ENCODE measurements around the gene LSS. TPM values are rescaled to one million over a fixed set of nuclear protein-coding genes. Genes with fewer than 3 reads are reported as not detected.
"Not testable (repeated sequence)": the region's sequence is repeated elsewhere in the genome, so short reads cannot be mapped to it uniquely, and the experiment has no call there.

The LSS gene
- total and polyA plus RNA-seq, 2 donors (not counting 3 experiments of a cell fraction or from before 2014, with no cell fraction given) = 120 to 141 TPM

DNA sequence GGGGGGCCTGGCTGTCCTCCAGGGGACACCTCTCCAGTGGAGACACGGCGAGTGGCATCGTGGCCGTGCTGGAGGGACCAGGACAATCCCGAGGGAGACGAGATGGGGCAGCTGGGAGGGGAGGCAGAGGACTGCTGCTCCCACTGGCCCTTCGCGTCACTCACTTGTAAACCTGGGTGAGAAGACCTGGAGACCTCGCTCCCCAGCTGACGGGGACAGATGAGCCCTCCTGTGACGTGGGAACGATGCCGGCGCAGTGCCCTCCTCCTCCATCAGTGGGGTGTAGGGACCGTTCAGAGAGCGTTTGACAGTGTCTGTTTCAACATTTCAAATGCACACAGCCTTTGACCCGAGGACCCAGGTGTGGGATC lies 48.9 kb downstream of the LSS start:
- H3K9me1 ChIP-seq (replicated peaks; ENCODE audit: control insufficient read depth, extremely low read depth, insufficient read depth, low read length) = no peaks in the 10 kb centered on the region
- no peak overlapping the region for H3K4me2 ChIP-seq (ENCODE audit: insufficient read depth, low read length)
- TF ChIP-seq, protein P1, sequence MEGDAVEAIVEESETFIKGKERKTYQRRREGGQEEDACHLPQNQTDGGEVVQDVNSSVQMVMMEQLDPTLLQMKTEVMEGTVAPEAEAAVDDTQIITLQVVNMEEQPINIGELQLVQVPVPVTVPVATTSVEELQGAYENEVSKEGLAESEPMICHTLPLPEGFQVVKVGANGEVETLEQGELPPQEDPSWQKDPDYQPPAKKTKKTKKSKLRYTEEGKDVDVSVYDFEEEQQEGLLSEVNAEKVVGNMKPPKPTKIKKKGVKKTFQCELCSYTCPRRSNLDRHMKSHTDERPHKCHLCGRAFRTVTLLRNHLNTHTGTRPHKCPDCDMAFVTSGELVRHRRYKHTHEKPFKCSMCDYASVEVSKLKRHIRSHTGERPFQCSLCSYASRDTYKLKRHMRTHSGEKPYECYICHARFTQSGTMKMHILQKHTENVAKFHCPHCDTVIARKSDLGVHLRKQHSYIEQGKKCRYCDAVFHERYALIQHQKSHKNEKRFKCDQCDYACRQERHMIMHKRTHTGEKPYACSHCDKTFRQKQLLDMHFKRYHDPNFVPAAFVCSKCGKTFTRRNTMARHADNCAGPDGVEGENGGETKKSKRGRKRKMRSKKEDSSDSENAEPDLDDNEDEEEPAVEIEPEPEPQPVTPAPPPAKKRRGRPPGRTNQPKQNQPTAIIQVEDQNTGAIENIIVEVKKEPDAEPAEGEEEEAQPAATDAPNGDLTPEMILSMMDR (IDR thresholded peaks at IDR 0.05; ENCODE audit: extremely low read depth in 1 of 2, insufficient read depth in 1 of 2, low read depth in 1 of 2, low read length in 2 of 2) = no peak
- TF ChIP-seq, protein P2, sequence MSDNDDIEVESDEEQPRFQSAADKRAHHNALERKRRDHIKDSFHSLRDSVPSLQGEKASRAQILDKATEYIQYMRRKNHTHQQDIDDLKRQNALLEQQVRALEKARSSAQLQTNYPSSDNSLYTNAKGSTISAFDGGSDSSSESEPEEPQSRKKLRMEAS (IDR thresholded peaks at IDR 0.05; ENCODE audit: insufficient read depth, insufficient read length) = no peak
- no peaks in the 10 kb centered on the region for H3K79me2 ChIP-seq (ENCODE audit: control insufficient read depth, insufficient read depth, low read length)
- intact Hi-C loops (cut with micrococcal nuclease) = no loop called here
- H3K9me3 ChIP-seq (replicated peaks; ENCODE audit: control insufficient read depth, insufficient read depth, low read length) = no peaks in the 10 kb centered on the region
- CTCF ChIA-PET = no interaction called here
- H3K4me3 ChIP-seq (replicated peaks in 1 of 3; ENCODE audit: insufficient read depth in 1 of 3, low read depth in 1 of 3, low read length in 3 of 3) = no peak overlapping the region
- H3K27me3 ChIP-seq (ENCODE audit: control insufficient read depth in 2 of 2, insufficient read depth in 2 of 2, low read length in 2 of 2) = peaks cover 0 to 11% of the 10 kb centered on the region in 2 experiments
- no peak for DNase-seq (ENCODE audit: low read depth, low spot score)
- H4K20me1 ChIP-seq (replicated peaks; ENCODE audit: control insufficient read depth, extremely low read depth, insufficient read depth, low read length) = no peaks in the 10 kb centered on the region
- H3K4me1 ChIP-seq (ENCODE audit: control insufficient read depth, extremely low read depth, insufficient read depth, low read length) = peaks cover under 1% of the 10 kb centered on the region
- H2AFZ ChIP-seq (ENCODE audit: low read depth, low read length) = no peak overlapping the region
- no peaks in the 10 kb centered on the region for H3K36me3 ChIP-seq (ENCODE audit: control insufficient read depth in 2 of 2, extremely low read depth in 1 of 2, insufficient read depth in 2 of 2, low read length in 2 of 2)
- POLR2A ChIA-PET = no interaction called here
- dilution Hi-C loops (cut with MboI; ENCODE audit: extremely low pct_ligation_motif_present, low sequenced_read_pairs) = no loop called here
- no peak for FAIRE-seq
- no peak overlapping the region for H3K9ac ChIP-seq (replicated peaks; ENCODE audit: extremely low read depth, insufficient read depth, low read length)
- no TSS peak for BruUV-seq (replicated peaks)
- no peak overlapping the region for H3K27ac ChIP-seq (ENCODE audit: insufficient read depth, low read depth, low read length)

DNA sequence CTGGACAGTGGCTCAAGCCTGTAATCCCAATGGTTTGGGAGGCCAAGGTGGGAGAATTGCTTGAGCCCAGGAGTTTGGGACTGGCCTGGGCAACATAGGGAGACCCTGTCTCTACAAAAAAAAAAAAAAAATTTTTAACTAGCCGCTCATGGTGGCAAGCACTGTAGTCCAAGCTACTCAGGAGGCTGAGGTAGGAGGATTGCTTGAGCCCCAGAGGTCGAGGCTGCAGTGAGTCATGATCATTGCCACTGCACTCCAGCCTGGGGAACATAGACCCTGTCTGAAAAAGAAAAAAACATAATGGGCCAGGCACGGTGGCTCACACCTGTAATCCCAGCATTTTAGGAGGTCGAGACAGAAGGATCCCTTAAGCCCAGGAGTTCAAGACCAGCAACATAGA lies 49.6 kb downstream of the LSS start:
- Histone ChIP-seq H3K4me1 (ENCODE audit: control insufficient read depth, extremely low read depth, insufficient read depth, low read length) (no peaks in the 10 kb centered on the region), H3K27me3 (ENCODE audit: control insufficient read depth in 2 of 2, insufficient read depth in 2 of 2, low read length in 2 of 2) (peaks cover 2 to 11% of the 10 kb centered on the region in 2 experiments), H3K36me3 (ENCODE audit: control insufficient read depth in 2 of 2, extremely low read depth in 1 of 2, insufficient read depth in 2 of 2, low read length in 2 of 2) (no peaks in the 10 kb centered on the region), H2AFZ (ENCODE audit: low read depth, low read length) (no peak overlapping the region), H3K4me3 (replicated peaks in 1 of 3; ENCODE audit: insufficient read depth in 1 of 3, low read depth in 1 of 3, low read length in 3 of 3) (no peak overlapping the region), H3K79me2 (ENCODE audit: control insufficient read depth, insufficient read depth, low read length) (no peaks in the 10 kb centered on the region), H3K9me1 (replicated peaks; ENCODE audit: control insufficient read depth, extremely low read depth, insufficient read depth, low read length) (no peaks in the 10 kb centered on the region), H4K20me1 (replicated peaks; ENCODE audit: control insufficient read depth, extremely low read depth, insufficient read depth, low read length) (no peaks in the 10 kb centered on the region), H3K9ac (replicated peaks; ENCODE audit: extremely low read depth, insufficient read depth, low read length) (no peak overlapping the region), H3K4me2 (ENCODE audit: insufficient read depth, low read length) (no peak overlapping the region), H3K9me3 (replicated peaks; ENCODE audit: control insufficient read depth, insufficient read depth, low read length) (no peaks in the 10 kb centered on the region), H3K27ac (ENCODE audit: insufficient read depth, low read depth, low read length) (no peak overlapping the region)
- ChIA-PET POLR2A (no interaction called here), CTCF (no interaction called here)
- no peak for TF ChIP-seq FOS (IDR thresholded peaks at IDR 0.05; ENCODE audit: borderline replicate concordance, insufficient read depth, low read length)
- no peak for TF ChIP-seq EZH2 (IDR thresholded peaks at IDR 0.05; ENCODE audit: borderline replicate concordance, low read depth, low read length, severe bottlenecking)
- no peak for TF ChIP-seq POLR2AphosphoS5 (IDR thresholded peaks at IDR 0.05; ENCODE audit: insufficient read depth, low read depth, low read length)
- no peak for TF ChIP-seq POLR2A (IDR thresholded peaks at IDR 0.05; ENCODE audit: low read depth, low read length)
- TF ChIP-seq JUN (IDR thresholded peaks at IDR 0.05; ENCODE audit: borderline replicate concordance, insufficient read depth, insufficient read length, low read depth) = no peak
- TF ChIP-seq, protein P2 (IDR thresholded peaks at IDR 0.05; ENCODE audit: insufficient read depth, insufficient read length) = no peak
- FAIRE-seq = no peak
- intact Hi-C loops (cut with micrococcal nuclease) = no loop called here
- BruUV-seq (replicated peaks) = no TSS peak
- dilution Hi-C loops (cut with MboI; ENCODE audit: extremely low pct_ligation_motif_present, low sequenced_read_pairs) = no loop called here
- DNase-seq (ENCODE audit: low read depth, low spot score) = no peak

DNA sequence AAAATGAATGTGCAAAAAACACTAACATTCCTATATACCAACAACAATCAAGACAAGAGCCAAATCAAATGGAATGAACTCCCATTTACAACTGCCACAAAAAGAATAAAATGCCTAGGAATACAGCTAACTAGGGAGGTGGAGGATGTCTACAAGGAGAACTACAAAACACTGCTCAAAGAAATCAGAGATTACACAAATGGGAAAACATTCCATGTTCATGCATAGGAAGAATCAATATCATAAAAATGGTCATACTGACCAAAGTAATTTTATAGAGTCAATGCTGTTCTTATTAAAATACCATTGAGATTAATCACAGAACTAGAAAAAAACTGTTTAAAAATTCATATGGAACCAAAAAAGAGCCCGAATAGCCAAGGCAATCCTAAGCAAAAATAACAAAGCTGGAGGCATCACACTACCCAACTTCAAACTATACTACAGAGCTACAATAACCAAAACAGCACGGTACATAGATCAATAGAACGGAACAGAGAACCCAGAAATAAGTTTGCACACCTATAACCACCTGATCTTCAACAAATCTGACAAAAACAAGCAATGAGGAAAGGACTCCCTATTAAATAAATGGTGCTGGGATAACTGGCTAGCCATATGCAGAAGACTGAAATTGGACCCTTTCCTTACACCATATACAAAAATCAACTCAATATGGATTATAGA lies 52.0 kb downstream of the LSS start:
- FAIRE-seq = not testable (repeated sequence)
- CTCF ChIA-PET = interaction anchor here (0.8 to 2.8 kb wide), 3 partner anchors 17 to 33 kb away, joined by 3 to 11 read pairs (median 4); no protein-coding TSS in a partner anchor

More for the DNA sequence above, 52.0 kb downstream of the LSS start:
- intact Hi-C loops (cut with micrococcal nuclease); H4K20me1 ChIP-seq (replicated peaks; ENCODE audit: control insufficient read depth, extremely low read depth, insufficient read depth, low read length); H3K27ac ChIP-seq (ENCODE audit: insufficient read depth, low read depth, low read length); H3K4me1 ChIP-seq (ENCODE audit: control insufficient read depth, extremely low read depth, insufficient read depth, low read length); H3K79me2 ChIP-seq (ENCODE audit: control insufficient read depth, insufficient read depth, low read length); H3K36me3 ChIP-seq (ENCODE audit: control insufficient read depth in 2 of 2, extremely low read depth in 1 of 2, insufficient read depth in 2 of 2, low read length in 2 of 2); BruUV-seq (replicated peaks); H2AFZ ChIP-seq (ENCODE audit: low read depth, low read length); H3K9ac ChIP-seq (replicated peaks; ENCODE audit: extremely low read depth, insufficient read depth, low read length); H3K9me3 ChIP-seq (replicated peaks; ENCODE audit: control insufficient read depth, insufficient read depth, low read length); DNase-seq (ENCODE audit: low read depth, low spot score); dilution Hi-C loops (cut with MboI; ENCODE audit: extremely low pct_ligation_motif_present, low sequenced_read_pairs); H3K4me2 ChIP-seq (ENCODE audit: insufficient read depth, low read length); POLR2A ChIA-PET; H3K4me3 ChIP-seq (replicated peaks in 1 of 3; ENCODE audit: insufficient read depth in 1 of 3, low read depth in 1 of 3, low read length in 3 of 3); H3K9me1 ChIP-seq (replicated peaks; ENCODE audit: control insufficient read depth, extremely low read depth, insufficient read depth, low read length): not testable (repeated sequence)
- H3K27me3 ChIP-seq (ENCODE audit: control insufficient read depth in 2 of 2, insufficient read depth in 2 of 2, low read length in 2 of 2) = peaks cover 2 to 11% of the 10 kb centered on the region in 2 experiments

Measured in endothelial cell of umbilical vein (primary cell).